ENCODE measurements around the gene SCNM1. TPM values are rescaled to one million over a fixed set of nuclear protein-coding genes. Genes with fewer than 3 reads are reported as not detected.

Gene SCNM1
- total and polyA plus RNA-seq, 7 experiments from 2014 or later: 37.1 to 73.1 (median 63.1) TPM

GRCh38 chr1:151156515-151156819, 9.5 kb upstream of the SCNM1 start, which contains the start of gene TNFAIP8L2:
Gene TNFAIP8L2, plus strand, starts transcription at chr1:151156649. Its CDS starts 2,049 bp downstream, at chr1:151158698.
- H3K27me3 ChIP-seq (ENCODE audit: control insufficient read depth in 2 of 2, insufficient read depth in 2 of 2, low read length in 2 of 2): no peaks in the 10 kb centered on the region
- CTCF ChIA-PET: interaction anchor here (0.5 to 6.6 kb wide), 23 partner anchors 9 to 593 kb away, joined by 3 to 130 read pairs (median 4); partner anchors contain the start of genes C1orf56, CDC42SE1, GABPB2 and LYSMD1
- DNase-seq (peak in 7 of 9 donors; percentile 50 to 75 (median 66)), ATAC-seq (peak; percentile 90)
- Mint-ChIP-seq H3K36me3 (peaks cover 0 to 36% (median 23%) of the 10 kb centered on the region in 5 donors), H3K9me3 (no peaks in the 10 kb centered on the region), H3K4me3 (peak within 1 kb of the TSS; percentile 93 to 100 (median 99)), H3K4me1 (peaks cover 34 to 61% (median 46%) of the 10 kb centered on the region in 7 donors), H3K27me3 (no peaks in the 10 kb centered on the region), H3K27ac (peak within 1 kb of the TSS; percentile 88 to 97 (median 95))
- H3K36me3 ChIP-seq (ENCODE audit: control insufficient read depth in 2 of 3, insufficient read depth in 3 of 3, low read length in 3 of 3): peaks cover 0 to 16% (median 3%) of the 10 kb centered on the region in 3 experiments
- peak within 1 kb of the TSS; percentile 78 for H3K27ac ChIP-seq (ENCODE audit: low read depth, low read length)
- peaks cover 23 to 27% of the 10 kb centered on the region in 2 donors for H3K4me1 ChIP-seq (ENCODE audit: control insufficient read depth in 2 of 2, insufficient read depth in 2 of 2, low read length in 2 of 2)
- POLR2A ChIA-PET: interaction anchor here (0.5 to 6.9 kb wide), 38 partner anchors 9 to 793 kb away, joined by 3 to 76 read pairs (median 4); partner anchors contain the start of genes C1orf56, CDC42SE1, LYSMD1 and MINDY1
- H3K4me3 ChIP-seq (ENCODE audit: low read length): peak within 1 kb of the TSS; percentile 98
- intact Hi-C loops (cut with micrococcal nuclease): loop anchor here (1.0 to 10.0 kb wide), 18 partner anchors 10 to 595 kb away; partner anchors contain the start of genes SEMA6C (in 2 of the 2), GABPB2 (in 1 of the 2), GOLPH3L (in 1 of the 2) and MINDY1 (in 1 of the 2)
- no peaks in the 10 kb centered on the region for H3K9me3 ChIP-seq (ENCODE audit: control insufficient read depth in 2 of 3, low read length in 3 of 3)

GRCh38 chr1:151157067-151157531, 8.8 kb upstream of the SCNM1 start:
- no peaks in the 10 kb centered on the region for H3K9me3 Mint-ChIP-seq

DNA sequence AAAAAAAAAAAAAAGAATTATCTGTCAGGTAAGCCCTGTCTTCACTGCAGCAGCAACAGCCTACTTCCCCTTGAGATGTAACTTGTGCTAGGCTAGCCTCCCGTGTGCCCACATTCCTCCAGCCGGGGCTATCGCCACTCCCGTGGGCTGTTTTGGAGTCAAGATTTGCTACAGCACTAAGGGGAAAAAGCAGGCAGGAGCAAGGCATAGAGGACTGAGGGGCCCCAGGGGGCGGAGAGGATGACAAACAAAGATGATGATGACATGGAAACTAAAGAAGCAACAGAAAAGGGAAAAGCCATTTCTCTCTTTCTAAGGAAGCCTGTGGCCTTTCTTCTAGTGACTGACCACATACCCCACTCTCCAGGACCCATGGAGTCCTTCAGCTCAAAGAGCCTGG, 7.6 kb upstream of the SCNM1 start:
- H3K27me3 ChIP-seq (ENCODE audit: control insufficient read depth in 2 of 2, insufficient read depth in 2 of 2, low read length in 2 of 2): no peaks in the 10 kb centered on the region
- Mint-ChIP-seq H3K27ac (peak overlapping the region; percentile 88 to 97 (median 95)), H3K9me3 (no peaks in the 10 kb centered on the region), H3K27me3 (no peaks in the 10 kb centered on the region), H3K4me1 (peaks cover 46 to 77% (median 60%) of the 10 kb centered on the region in 7 donors), H3K36me3 (peaks cover 0 to 42% (median 36%) of the 10 kb centered on the region in 5 donors), H3K4me3 (peak overlapping the region; percentile 93 to 100 (median 99))
- H3K27ac ChIP-seq (ENCODE audit: low read depth, low read length): peak overlapping the region; percentile 78
- ATAC-seq (no peak), DNase-seq (peak in 4 of 9 donors; percentile 13 to 66 (median 38))
- peaks cover 0 to 16% (median 3%) of the 10 kb centered on the region in 3 experiments for H3K36me3 ChIP-seq (ENCODE audit: control insufficient read depth in 2 of 3, insufficient read depth in 3 of 3, low read length in 3 of 3)
- no peaks in the 10 kb centered on the region for H3K9me3 ChIP-seq (ENCODE audit: control insufficient read depth in 2 of 3, low read length in 3 of 3)
- intact Hi-C loops (cut with micrococcal nuclease): loop anchor here (5.0 to 10.0 kb wide), 3 partner anchors 151 to 544 kb away; partner anchors contain the start of genes GOLPH3L (in 1 of the 2), MINDY1 (in 1 of the 2) and PRUNE1 (in 1 of the 2)
- ChIA-PET POLR2A (interaction anchor here (0.7 to 6.9 kb wide), 15 partner anchors 10 to 795 kb away, joined by 3 to 76 read pairs (median 12); partner anchors contain the start of genes CDC42SE1, LYSMD1, MLLT11 and RPRD2), CTCF (interaction anchor here (0.7 to 6.6 kb wide), 3 partner anchors 10 to 59 kb away, joined by 3 to 130 read pairs (median 3); partner anchors contain the start of gene VPS72)
- peak overlapping the region; percentile 98 for H3K4me3 ChIP-seq (ENCODE audit: low read length)
- peaks cover 23 to 27% of the 10 kb centered on the region in 2 donors for H3K4me1 ChIP-seq (ENCODE audit: control insufficient read depth in 2 of 2, insufficient read depth in 2 of 2, low read length in 2 of 2)

More at GRCh38 chr1:151157067-151157531, 8.8 kb upstream of the SCNM1 start:
- peaks cover 0 to 16% (median 3%) of the 10 kb centered on the region in 3 experiments for H3K36me3 ChIP-seq (ENCODE audit: control insufficient read depth in 2 of 3, insufficient read depth in 3 of 3, low read length in 3 of 3)
- ChIA-PET CTCF (interaction anchor here (0.5 to 6.6 kb wide), 29 partner anchors 9 to 594 kb away, joined by 3 to 130 read pairs (median 4); partner anchors contain the start of genes C1orf56, CDC42SE1, GABPB2 and LYSMD1), POLR2A (interaction anchor here (0.5 to 6.9 kb wide), 45 partner anchors 9 to 793 kb away, joined by 3 to 76 read pairs (median 4); partner anchors contain the start of genes C1orf56, CDC42SE1, LYSMD1 and MCL1)
- peaks cover 23 to 27% of the 10 kb centered on the region in 2 donors for H3K4me1 ChIP-seq (ENCODE audit: control insufficient read depth in 2 of 2, insufficient read depth in 2 of 2, low read length in 2 of 2)
- Mint-ChIP-seq H3K27me3 (no peaks in the 10 kb centered on the region), H3K27ac (peak overlapping the region; percentile 88 to 97 (median 95)), H3K36me3 (peaks cover 0 to 42% (median 28%) of the 10 kb centered on the region in 5 donors), H3K4me1 (peaks cover 39 to 67% (median 52%) of the 10 kb centered on the region in 7 donors), H3K4me3 (peak overlapping the region; percentile 93 to 100 (median 99))
- intact Hi-C loops (cut with micrococcal nuclease): loop anchor here (1.0 to 10.0 kb wide), 9 partner anchors 8 to 542 kb away; partner anchors contain the start of genes LYSMD1 (in 2 of the 2), GOLPH3L (in 1 of the 2), MINDY1 (in 1 of the 2) and PIP5K1A (in 1 of the 2)
- peak overlapping the region; percentile 78 for H3K27ac ChIP-seq (ENCODE audit: low read depth, low read length)
- DNase-seq (peak in 8 of 9 donors; percentile 65 to 80 (median 74)), ATAC-seq (peak; percentile 55)
- H3K27me3 ChIP-seq (ENCODE audit: control insufficient read depth in 2 of 2, insufficient read depth in 2 of 2, low read length in 2 of 2): no peaks in the 10 kb centered on the region
- H3K9me3 ChIP-seq (ENCODE audit: control insufficient read depth in 2 of 3, low read length in 3 of 3): no peaks in the 10 kb centered on the region
- peak overlapping the region; percentile 98 for H3K4me3 ChIP-seq (ENCODE audit: low read length)

- Mint-ChIP-seq H3K27ac (peak overlapping the region; percentile 88 to 97 (median 95)), H3K4me1 (peaks cover 46 to 77% (median 60%) of the 10 kb centered on the region in 7 donors), H3K4me3 (peak overlapping the region; percentile 93 to 100 (median 99)), H3K27me3 (no peaks in the 10 kb centered on the region), H3K9me3 (no peaks in the 10 kb centered on the region), H3K36me3 (peaks cover 0 to 42% (median 36%) of the 10 kb centered on the region in 5 donors)
- no peaks in the 10 kb centered on the region for H3K27me3 ChIP-seq (ENCODE audit: control insufficient read depth in 2 of 2, insufficient read depth in 2 of 2, low read length in 2 of 2)
- ChIA-PET POLR2A (interaction anchor here (0.6 to 6.9 kb wide), 14 partner anchors 9 to 795 kb away, joined by 3 to 76 read pairs (median 10); partner anchors contain the start of genes CDC42SE1, LYSMD1, MLLT11 and RPRD2), CTCF (interaction anchor here (0.7 to 6.6 kb wide), 2 partner anchors 31 to 60 kb away, joined by 3 to 130 read pairs; partner anchors contain the start of gene VPS72)
- no peak for DNase-seq
- peak overlapping the region; percentile 78 for H3K27ac ChIP-seq (ENCODE audit: low read depth, low read length)
- H3K9me3 ChIP-seq (ENCODE audit: control insufficient read depth in 2 of 3, low read length in 3 of 3): no peaks in the 10 kb centered on the region
- peaks cover 23 to 27% of the 10 kb centered on the region in 2 donors for H3K4me1 ChIP-seq (ENCODE audit: control insufficient read depth in 2 of 2, insufficient read depth in 2 of 2, low read length in 2 of 2)
- peak overlapping the region; percentile 98 for H3K4me3 ChIP-seq (ENCODE audit: low read length)
- intact Hi-C loops (cut with micrococcal nuclease): loop anchor here (5.0 to 10.0 kb wide), 3 partner anchors 152 to 544 kb away; partner anchors contain the start of genes GOLPH3L (in 1 of the 2), MINDY1 (in 1 of the 2) and PRUNE1 (in 1 of the 2)
- no peak for ATAC-seq
- peaks cover 0 to 16% (median 3%) of the 10 kb centered on the region in 3 experiments for H3K36me3 ChIP-seq (ENCODE audit: control insufficient read depth in 2 of 3, insufficient read depth in 3 of 3, low read length in 3 of 3)
These were observed 7.1 kb upstream of the SCNM1 start for GRCh38 chr1:151158751-151159251.

DNA sequence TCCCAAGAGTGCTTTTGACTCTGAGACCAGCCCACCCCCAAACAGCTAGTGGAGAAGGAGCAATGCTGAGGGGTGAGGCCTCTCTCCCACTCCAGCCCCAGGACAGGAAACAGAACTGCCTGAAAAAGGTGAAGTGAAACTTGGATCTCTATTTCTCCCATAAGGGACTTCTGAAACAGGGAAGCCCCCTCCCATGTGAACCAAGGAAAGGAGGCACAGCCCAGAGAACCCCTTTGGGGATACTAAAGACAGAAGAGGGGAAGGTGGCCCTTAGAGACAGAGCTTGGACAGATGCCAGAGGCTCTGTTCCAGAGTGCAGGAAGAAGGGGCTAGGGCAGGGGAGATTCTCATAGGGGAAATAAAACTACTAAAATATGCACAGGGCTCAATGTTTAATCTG, 6.6 kb upstream of the SCNM1 start:
- H3K4me1 ChIP-seq (ENCODE audit: control insufficient read depth in 2 of 2, insufficient read depth in 2 of 2, low read length in 2 of 2): peaks cover 23 to 27% of the 10 kb centered on the region in 2 donors
- H3K9me3 ChIP-seq (ENCODE audit: control insufficient read depth in 2 of 3, low read length in 3 of 3): no peaks in the 10 kb centered on the region
- ChIA-PET CTCF (interaction anchor here (6.6 kb wide), 1 partner anchor 60 kb away, joined by 130 read pairs; no protein-coding TSS in a partner anchor), POLR2A (interaction anchor here (0.6 to 6.9 kb wide), 9 partner anchors 9 to 531 kb away, joined by 3 to 76 read pairs (median 5); partner anchors contain the start of genes CDC42SE1, LYSMD1, MINDY1 and MLLT11)
- peaks cover 0 to 47% (median 37%) of the 10 kb centered on the region in 5 donors for H3K36me3 Mint-ChIP-seq
- H3K4me1 Mint-ChIP-seq: peaks cover 48 to 82% (median 65%) of the 10 kb centered on the region in 7 donors
- intact Hi-C loops (cut with micrococcal nuclease): loop anchor here (5.0 to 10.0 kb wide), 3 partner anchors 152 to 545 kb away; partner anchors contain the start of genes GOLPH3L (in 1 of the 2), MINDY1 (in 1 of the 2) and PRUNE1 (in 1 of the 2)
- H3K4me3 ChIP-seq (ENCODE audit: low read length): peak overlapping the region; percentile 98
- DNase-seq (no peak), ATAC-seq (no peak)
- H3K4me3 Mint-ChIP-seq: peak overlapping the region; percentile 56 to 100 (median 96)
- no peaks in the 10 kb centered on the region for H3K9me3 Mint-ChIP-seq
- H3K27ac Mint-ChIP-seq: peak overlapping the region; percentile 74 to 97 (median 92)
- no peaks in the 10 kb centered on the region for H3K27me3 Mint-ChIP-seq
- peak overlapping the region; percentile 78 for H3K27ac ChIP-seq (ENCODE audit: low read depth, low read length)
- no peaks in the 10 kb centered on the region for H3K27me3 ChIP-seq (ENCODE audit: control insufficient read depth in 2 of 2, insufficient read depth in 2 of 2, low read length in 2 of 2)
- peaks cover 0 to 17% (median 3%) of the 10 kb centered on the region in 3 experiments for H3K36me3 ChIP-seq (ENCODE audit: control insufficient read depth in 2 of 3, insufficient read depth in 3 of 3, low read length in 3 of 3)

All from naive thymus-derived CD4-positive, alpha-beta T cell (primary cell).